HL-60 (cell line): ENCODE results near the gene PPWD1.

Experiments
- DNase-seq, 2 experiments: peaks; one replicate each; pipeline ENCODE4 v3.0.0-alpha.2; 2010 to 2020; ENCODE audit warnings: low read depth in 1 of 2, low spot score in 1 of 2
- H3K27ac ChIP-seq: fragments of 250-450 bp; sonication (Bioruptor Pico); replicated peaks from 2 replicates; pipeline ENCODE4 v1.5.1; 2020; ENCODE audit warnings: mild to moderate bottlenecking, moderate library complexity
- H3K27me3 ChIP-seq: fragments of 250-450 bp; sonication (Bioruptor Pico); 2 replicates; pipeline ENCODE4 v1.5.1; 2021; ENCODE audit warnings: mild to moderate bottlenecking, moderate library complexity; ENCODE audit not compliant: insufficient read depth, poor library complexity, severe bottlenecking
- H3K4me3 ChIP-seq: replicated peaks from 2 replicates; pipeline ENCODE4 v1.5.1; 2011; ENCODE audit warnings: mild to moderate bottlenecking, control low read depth, low read length; ENCODE audit not compliant: insufficient read depth
- GABPA ChIP-seq: IDR thresholded peaks from 2 replicates; pipeline ENCODE4 v1.6.1; 2012; ENCODE audit warnings: low read depth
- POLR2AphosphoS5 ChIP-seq: IDR thresholded peaks from 2 replicates; pipeline ENCODE4 v1.6.1; 2012; ENCODE audit warnings: low read depth
- SPI1 ChIP-seq: IDR thresholded peaks from 2 replicates; pipeline ENCODE4 v1.6.1; 2012; ENCODE audit warnings: low read depth, mild to moderate bottlenecking, borderline replicate concordance
- long read RNA-seq: library from polyadenylated mRNA; unstranded; transcript quantifications from one replicate; pipeline ENCODE4 v2.0.0, GENCODE V29; 2020
- TF ChIP-seq, protein P1 (sequence below): IDR thresholded peaks from one replicate; pipeline ENCODE4 v1.5.1; 2011; ENCODE audit warnings: low read length, control low read depth, inconsistent platforms; ENCODE audit not compliant: insufficient read depth
- TF ChIP-seq, protein P2 (sequence below): IDR thresholded peaks from 2 replicates; pipeline ENCODE4 v1.6.1; 2012; ENCODE audit warnings: low read depth; ENCODE audit not compliant: insufficient replicate concordance

The PPWD1 gene
- long read RNA-seq, transcript PPWD1-201 (11 exons, 2,166 nt), result major isoform, 57 of 91 reads
- long read RNA-seq, partial matches to known transcripts, result 3 of 91 reads
- long read RNA-seq, other reads (novel, unspliced or antisense), result 29 of 91 reads

DNA sequence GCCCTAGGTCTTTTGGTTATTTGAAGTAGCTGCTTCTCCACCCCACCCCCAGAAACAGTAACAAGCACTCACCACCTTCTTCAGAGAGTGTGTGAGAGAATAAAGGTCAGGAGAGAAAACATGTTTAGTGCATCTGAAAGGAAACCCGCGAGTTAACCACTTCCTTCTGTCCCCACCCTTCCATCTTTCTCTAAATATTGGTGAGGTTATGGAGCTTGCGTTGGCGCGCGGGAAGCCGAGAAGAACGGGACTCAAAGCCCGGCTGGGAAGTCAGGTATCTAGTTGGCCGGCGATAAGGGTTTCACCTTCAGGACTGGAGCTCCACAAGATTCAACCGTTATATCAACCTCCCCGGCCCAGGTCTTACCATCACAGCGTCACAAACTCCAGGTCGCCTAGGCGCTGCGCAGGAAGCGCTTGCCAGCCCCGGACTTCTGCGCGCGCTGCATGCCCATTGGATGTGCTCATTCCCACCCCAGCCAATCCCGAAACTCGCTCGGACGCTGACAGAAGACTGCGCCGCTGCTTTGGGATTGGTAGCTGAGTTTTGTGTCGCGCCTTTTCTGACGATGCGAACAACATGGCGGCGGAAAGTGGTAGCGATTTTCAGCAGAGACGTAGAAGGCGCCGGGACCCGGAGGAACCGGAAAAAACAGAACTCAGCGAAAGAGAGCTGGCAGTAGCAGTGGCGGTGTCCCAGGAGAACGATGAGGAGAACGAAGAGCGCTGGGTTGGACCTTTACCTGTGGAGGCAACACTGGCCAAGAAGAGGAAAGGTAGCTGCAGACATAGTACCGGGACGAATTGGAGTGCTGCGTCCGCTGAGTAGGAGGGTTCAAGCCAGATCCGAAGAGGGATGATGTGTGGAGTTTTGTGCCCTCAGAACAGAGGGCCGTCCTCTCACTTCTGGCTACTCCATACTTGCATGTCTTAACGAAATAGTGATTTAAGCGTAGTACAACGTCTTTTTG lies at the start of gene PPWD1, which contains the start of gene CENPK:
Gene PPWD1, plus strand, starts transcription at position 566 of the 971 bp plus-strand sequence. Its CDS starts 15 bp downstream, at position 581.
Gene CENPK, minus strand, starts transcription at position 438 of the 971 bp plus-strand sequence. CDS start 8,261 bp downstream, outside the sequence.
- Histone ChIP-seq H3K27ac (peak within 1 kb of the TSS; percentile 87), H3K4me3 (peak within 1 kb of the TSS; percentile 76), H3K27me3 (no peaks in the 10 kb centered on the region)
- peak; percentile 66 to 92 for DNase-seq
- TF ChIP-seq, protein P1, sequence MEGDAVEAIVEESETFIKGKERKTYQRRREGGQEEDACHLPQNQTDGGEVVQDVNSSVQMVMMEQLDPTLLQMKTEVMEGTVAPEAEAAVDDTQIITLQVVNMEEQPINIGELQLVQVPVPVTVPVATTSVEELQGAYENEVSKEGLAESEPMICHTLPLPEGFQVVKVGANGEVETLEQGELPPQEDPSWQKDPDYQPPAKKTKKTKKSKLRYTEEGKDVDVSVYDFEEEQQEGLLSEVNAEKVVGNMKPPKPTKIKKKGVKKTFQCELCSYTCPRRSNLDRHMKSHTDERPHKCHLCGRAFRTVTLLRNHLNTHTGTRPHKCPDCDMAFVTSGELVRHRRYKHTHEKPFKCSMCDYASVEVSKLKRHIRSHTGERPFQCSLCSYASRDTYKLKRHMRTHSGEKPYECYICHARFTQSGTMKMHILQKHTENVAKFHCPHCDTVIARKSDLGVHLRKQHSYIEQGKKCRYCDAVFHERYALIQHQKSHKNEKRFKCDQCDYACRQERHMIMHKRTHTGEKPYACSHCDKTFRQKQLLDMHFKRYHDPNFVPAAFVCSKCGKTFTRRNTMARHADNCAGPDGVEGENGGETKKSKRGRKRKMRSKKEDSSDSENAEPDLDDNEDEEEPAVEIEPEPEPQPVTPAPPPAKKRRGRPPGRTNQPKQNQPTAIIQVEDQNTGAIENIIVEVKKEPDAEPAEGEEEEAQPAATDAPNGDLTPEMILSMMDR, result no peak
- TF ChIP-seq POLR2AphosphoS5, result peak; percentile 85
- TF ChIP-seq SPI1, result peak; percentile 15; the same call in 1 of the 2 replicates

DNA sequence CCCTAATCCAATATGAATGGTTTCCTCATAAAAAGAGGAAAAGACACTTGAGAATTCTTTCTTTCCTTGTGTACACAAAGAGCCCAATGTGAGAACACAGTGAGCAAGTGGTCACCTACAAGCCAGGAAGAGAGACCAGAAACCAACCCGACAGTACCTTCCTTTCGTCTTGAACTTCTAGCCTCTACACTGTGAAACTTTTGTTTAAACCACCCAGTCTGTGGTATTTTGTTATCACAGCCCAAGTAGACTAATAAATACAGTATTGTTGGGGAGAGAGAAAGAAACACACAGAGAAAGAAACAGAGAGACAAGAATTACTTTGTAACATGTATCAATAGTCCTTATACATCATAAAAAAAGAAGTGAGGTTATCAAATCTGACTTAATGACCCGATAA lies 37.4 kb upstream of the PPWD1 start:
- Histone ChIP-seq H3K27ac (no peak overlapping the region), H3K4me3 (no peak overlapping the region), H3K27me3 (no peaks in the 10 kb centered on the region)
- TF ChIP-seq, protein P1, result no peak
- TF ChIP-seq, protein P2, sequence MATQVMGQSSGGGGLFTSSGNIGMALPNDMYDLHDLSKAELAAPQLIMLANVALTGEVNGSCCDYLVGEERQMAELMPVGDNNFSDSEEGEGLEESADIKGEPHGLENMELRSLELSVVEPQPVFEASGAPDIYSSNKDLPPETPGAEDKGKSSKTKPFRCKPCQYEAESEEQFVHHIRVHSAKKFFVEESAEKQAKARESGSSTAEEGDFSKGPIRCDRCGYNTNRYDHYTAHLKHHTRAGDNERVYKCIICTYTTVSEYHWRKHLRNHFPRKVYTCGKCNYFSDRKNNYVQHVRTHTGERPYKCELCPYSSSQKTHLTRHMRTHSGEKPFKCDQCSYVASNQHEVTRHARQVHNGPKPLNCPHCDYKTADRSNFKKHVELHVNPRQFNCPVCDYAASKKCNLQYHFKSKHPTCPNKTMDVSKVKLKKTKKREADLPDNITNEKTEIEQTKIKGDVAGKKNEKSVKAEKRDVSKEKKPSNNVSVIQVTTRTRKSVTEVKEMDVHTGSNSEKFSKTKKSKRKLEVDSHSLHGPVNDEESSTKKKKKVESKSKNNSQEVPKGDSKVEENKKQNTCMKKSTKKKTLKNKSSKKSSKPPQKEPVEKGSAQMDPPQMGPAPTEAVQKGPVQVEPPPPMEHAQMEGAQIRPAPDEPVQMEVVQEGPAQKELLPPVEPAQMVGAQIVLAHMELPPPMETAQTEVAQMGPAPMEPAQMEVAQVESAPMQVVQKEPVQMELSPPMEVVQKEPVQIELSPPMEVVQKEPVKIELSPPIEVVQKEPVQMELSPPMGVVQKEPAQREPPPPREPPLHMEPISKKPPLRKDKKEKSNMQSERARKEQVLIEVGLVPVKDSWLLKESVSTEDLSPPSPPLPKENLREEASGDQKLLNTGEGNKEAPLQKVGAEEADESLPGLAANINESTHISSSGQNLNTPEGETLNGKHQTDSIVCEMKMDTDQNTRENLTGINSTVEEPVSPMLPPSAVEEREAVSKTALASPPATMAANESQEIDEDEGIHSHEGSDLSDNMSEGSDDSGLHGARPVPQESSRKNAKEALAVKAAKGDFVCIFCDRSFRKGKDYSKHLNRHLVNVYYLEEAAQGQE, result no peak
- TF ChIP-seq POLR2AphosphoS5, result no peak
- TF ChIP-seq SPI1, result no peak
- no peak for TF ChIP-seq GABPA
- DNase-seq, result no peak

DNA sequence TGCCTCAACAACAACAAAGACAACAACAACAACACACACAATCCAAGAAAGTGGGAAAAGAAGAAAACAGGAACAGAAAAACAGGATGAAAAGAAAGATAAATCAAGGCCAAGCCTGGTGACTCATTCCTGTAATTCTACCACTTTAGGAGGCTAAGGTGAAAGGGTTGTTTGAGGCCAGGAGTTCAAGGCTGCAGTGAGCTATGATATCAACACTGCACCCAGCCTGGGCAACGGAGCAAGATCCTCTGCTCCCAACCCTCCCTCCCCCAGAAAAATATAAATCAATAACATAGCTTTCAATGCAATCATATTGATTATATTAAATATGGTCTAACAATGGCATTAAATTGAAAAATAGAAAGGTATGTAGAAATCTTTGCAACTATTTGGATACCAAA lies 32.2 kb upstream of the PPWD1 start:
- Histone ChIP-seq H3K4me3 (no peak overlapping the region), H3K27ac (no peak overlapping the region)

More for the DNA sequence above, 32.2 kb upstream of the PPWD1 start:
- TF ChIP-seq POLR2AphosphoS5 (no peak), GABPA (no peak), SPI1 (no peak)
- TF ChIP-seq, protein P2, result no peak
- TF ChIP-seq, protein P1, result no peak
- H3K27me3 ChIP-seq, result no peaks in the 10 kb centered on the region
- DNase-seq, result no peak
